MM.1S (cell line): ENCODE results near the gene DYNC1I1.

ENCODE experiments used
- EZH2 ChIP-seq: fragments of 300-600 bp; sonication (generic); optimal IDR thresholded peaks from 2 replicates; pipeline ENCODE3; 2017; ENCODE audit warnings: low read depth, mild to moderate bottlenecking, antibody characterized with exemption, low read length, mixed read lengths
- EZH2phosphoT487 ChIP-seq: fragments of 300-600 bp; sonication (generic); IDR thresholded peaks from 2 replicates; pipeline ENCODE4 v1.6.1; 2018; ENCODE audit warnings: antibody characterized with exemption, low read length
- TF ChIP-seq, protein P1 (sequence below): fragments of 300-600 bp; sonication (generic); IDR thresholded peaks from 2 replicates; pipeline ENCODE4 v1.5.1; 2016; ENCODE audit warnings: antibody characterized with exemption, low read length, mixed read lengths

DNA sequence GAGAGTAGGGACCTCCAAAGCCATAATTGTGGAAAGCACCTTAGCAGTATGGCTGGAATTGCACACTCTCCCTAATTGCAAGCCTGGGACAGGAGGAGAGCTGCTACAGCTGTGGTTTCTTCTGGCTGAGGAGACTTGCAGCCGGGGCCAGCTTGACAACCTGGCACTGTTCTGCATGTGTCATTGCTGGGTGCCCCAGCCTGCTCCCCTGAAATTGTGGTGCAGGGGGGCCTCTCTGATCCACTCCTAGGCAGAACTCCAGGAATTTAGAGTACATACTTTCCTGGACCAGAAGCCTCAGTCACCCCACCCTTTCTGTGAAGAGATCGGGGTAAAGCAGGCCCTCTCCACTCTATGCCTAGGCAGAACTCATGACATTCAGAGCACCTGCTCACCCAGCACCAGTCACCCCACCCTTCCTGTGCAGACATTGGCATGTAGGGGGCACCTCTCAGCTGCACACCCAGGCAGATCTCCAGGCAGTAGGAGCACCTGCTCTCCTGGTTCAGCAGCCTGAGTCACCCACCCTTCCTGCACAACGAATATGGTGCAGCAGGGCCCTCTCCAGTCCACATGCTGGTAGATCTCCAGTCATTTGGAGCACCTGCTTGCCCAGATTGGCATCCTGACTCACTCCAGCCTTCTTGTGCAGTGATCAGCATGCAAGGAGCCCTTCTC lies 34.4 kb upstream of the DYNC1I1 start:
- TF ChIP-seq, protein P1, sequence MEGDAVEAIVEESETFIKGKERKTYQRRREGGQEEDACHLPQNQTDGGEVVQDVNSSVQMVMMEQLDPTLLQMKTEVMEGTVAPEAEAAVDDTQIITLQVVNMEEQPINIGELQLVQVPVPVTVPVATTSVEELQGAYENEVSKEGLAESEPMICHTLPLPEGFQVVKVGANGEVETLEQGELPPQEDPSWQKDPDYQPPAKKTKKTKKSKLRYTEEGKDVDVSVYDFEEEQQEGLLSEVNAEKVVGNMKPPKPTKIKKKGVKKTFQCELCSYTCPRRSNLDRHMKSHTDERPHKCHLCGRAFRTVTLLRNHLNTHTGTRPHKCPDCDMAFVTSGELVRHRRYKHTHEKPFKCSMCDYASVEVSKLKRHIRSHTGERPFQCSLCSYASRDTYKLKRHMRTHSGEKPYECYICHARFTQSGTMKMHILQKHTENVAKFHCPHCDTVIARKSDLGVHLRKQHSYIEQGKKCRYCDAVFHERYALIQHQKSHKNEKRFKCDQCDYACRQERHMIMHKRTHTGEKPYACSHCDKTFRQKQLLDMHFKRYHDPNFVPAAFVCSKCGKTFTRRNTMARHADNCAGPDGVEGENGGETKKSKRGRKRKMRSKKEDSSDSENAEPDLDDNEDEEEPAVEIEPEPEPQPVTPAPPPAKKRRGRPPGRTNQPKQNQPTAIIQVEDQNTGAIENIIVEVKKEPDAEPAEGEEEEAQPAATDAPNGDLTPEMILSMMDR: no peak
- TF ChIP-seq EZH2 (no peak), EZH2phosphoT487 (no peak)
